Spleen (tissue), 11 donors: Measurements from ENCODE around the gene NFATC1. TPM values are rescaled to one million over a fixed set of nuclear protein-coding genes. Genes with fewer than 3 reads are reported as not detected.
A peak's percentile ranks its signal among the peaks of the same experiment; 100 is the strongest.

Experiments
- DNase-seq: peaks from one replicate; pipeline ENCODE4 v3.0.0-alpha.2; 2020
- H3K27ac ChIP-seq, 8 donors: fragments of 200-600 bp; sonication (generic) in 7 of 8; 1 replicate in 4 of 8; 2 replicates in 4 of 8; pipeline versions ENCODE4 v1.5.0 to v1.8.0; 2016 to 2021; ENCODE audit warnings: inconsistent platforms in 4 of 8, mild to moderate bottlenecking in 4 of 8, moderate library complexity in 1 of 8
- H3K27me3 ChIP-seq, 7 donors: fragments of 200-600 bp; sonication (generic) in 6 of 7; replicated peaks in 1 of 7; 1 replicate in 4 of 7; 2 replicates in 3 of 7; pipeline versions ENCODE4 v1.5.0 to v1.8.0; 2016 to 2021; ENCODE audit warnings: inconsistent platforms in 3 of 7, mild to moderate bottlenecking in 1 of 7
- H3K36me3 ChIP-seq, 6 donors: fragments of 200-600 bp; sonication (generic) in 5 of 6; 1 replicate in 4 of 6; 2 replicates in 2 of 6; pipeline versions ENCODE4 v1.5.0 to v1.8.0; 2016 to 2021; ENCODE audit warnings: inconsistent platforms in 2 of 6
- H3K4me1 ChIP-seq, 6 donors: fragments of 200-600 bp; sonication (generic) in 5 of 6; 1 replicate in 3 of 6; 2 replicates in 3 of 6; pipeline versions ENCODE4 v1.5.0 to v1.8.0; 2016 to 2021; ENCODE audit warnings: inconsistent platforms in 3 of 6
- H3K4me3 ChIP-seq, 8 donors: fragments of 200-600 bp; sonication (generic) in 7 of 8; 1 replicate in 4 of 8; 2 replicates in 4 of 8; pipeline versions ENCODE4 v1.5.0 to v1.8.0; 2016 to 2021; ENCODE audit warnings: inconsistent platforms in 4 of 8, mild to moderate bottlenecking in 4 of 8, moderate library complexity in 2 of 8
- H3K9me3 ChIP-seq, 8 donors: fragments of 200-600 bp; sonication (generic) in 7 of 8; 1 replicate in 4 of 8; 2 replicates in 4 of 8; pipeline versions ENCODE4 v1.5.0 to v1.8.0; 2016 to 2021; ENCODE audit warnings: inconsistent platforms in 4 of 8
- POLR2A ChIP-seq, 3 donors: fragments of 450-650 bp; IDR thresholded peaks; one replicate each; pipeline ENCODE4 v1.5.1; 2017; ENCODE audit warnings: antibody characterized with exemption in 3 of 3, mild to moderate bottlenecking in 1 of 3
- POLR2AphosphoS5 ChIP-seq, 3 donors: sonication (generic); formaldehyde crosslinking; IDR thresholded peaks; one replicate each; pipeline ENCODE4 v1.5.1; 2017; ENCODE audit warnings: antibody characterized with exemption in 3 of 3
- WGBS, 5 donors: extraction: QIAGEN DNeasy Blood & Tissue Kit in 3 of 5; methylation state at CpG; one replicate each; pipeline versions ENCODE4 v1.1.5 to v1.1.7; 2013 to 2018; 5-methylcytosine and 5-hydroxymethylcytosine counted together
- intact Hi-C: fragments of 100-400 bp; cut with DNase I; formaldehyde crosslinking; loops from one replicate; pipeline ENCODE4 v1.15.0; 2023; ENCODE audit warnings: low total_unique reads
- polyA plus RNA-seq, 3 donors: library from polyadenylated mRNA; stranded (reverse); fragments of 200-250 nt; gene quantifications; one replicate each; pipeline ENCODE4 v1.2.1, GENCODE V29; 2013
- total RNA-seq, 7 donors: library from RNA; depleted of rRNA in 3 of 7; stranded (reverse); fragments of >200 nt in 3 of 7; fragmentation: NEBNext Ultra II Directional in 4 of 7; extraction: Animal tissue kit (Norgen Biotek cat#: 25700) in 4 of 7; gene quantifications; one replicate each; pipeline versions ENCODE4 v1.1.0 to v1.2.1, GENCODE V29; 2016 to 2021
- TF ChIP-seq, protein P1 (sequence below), 11 experiments: fragments of 200-600 bp in 7 of 11; fragments of 450-650 bp in 4 of 11; sonication (generic) in 4 of 11; IDR thresholded peaks in 8 of 11; conservative IDR thresholded peaks in 3 of 11; 1 replicate in 7 of 11; 2 replicates in 4 of 11; pipeline versions ENCODE4 v1.4.0 to v1.8.0; 2016 to 2021; ENCODE audit warnings: antibody characterized with exemption in 11 of 11, inconsistent platforms in 4 of 11, mild to moderate bottlenecking in 1 of 11
- donor health status: healthy with polysubstance abuse.
- donor health status: DM: no; HTN: no; CAD: no; lungs with moderate emphysema.
- donor health status: DM: no; HTN: no; CAD: no.
- donor health status: Bipolar disorder and iron deficiency.
- donor health status: healthy.
- donor health status: DM: no; HTN: no; CAD: no.
- donor health status: DM: yes; HTN: yes; CAD: no.

Gene NFATC1
- total and polyA plus RNA-seq, 10 donors = 20.7 to 64.9 (median 47.4) TPM

DNA sequence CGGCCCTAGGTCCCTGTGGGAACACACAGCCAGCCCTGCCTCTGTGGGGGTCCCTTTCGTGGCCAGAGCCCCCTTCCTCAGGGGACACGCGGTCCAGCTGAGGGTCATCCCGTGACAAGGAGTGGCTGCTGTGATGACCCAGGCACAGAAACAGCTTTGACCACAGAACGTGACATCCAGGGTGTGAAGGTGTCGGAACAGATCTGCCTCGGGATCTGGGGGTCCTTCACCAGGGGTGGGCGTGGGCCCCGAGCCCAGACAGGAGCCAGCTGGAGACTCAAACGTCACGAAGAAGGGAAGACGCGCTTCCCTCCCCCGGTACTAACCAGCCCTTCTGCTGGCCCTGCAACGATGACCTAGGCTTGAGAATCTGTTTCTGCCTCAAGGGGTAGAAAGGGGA, 75.9 kb downstream of the NFATC1 start:
- no peak overlapping the region for H3K4me3 ChIP-seq
- intact Hi-C loops = no loop called here
- WGBS, 5 donors = 90 to 95% (median 92%) methylated on average over 16 of the region's 16 CpGs
- peaks cover 0 to 6% (median 0%) of the 10 kb centered on the region in 8 donors for H3K9me3 ChIP-seq
- no peak overlapping the region for H3K27ac ChIP-seq
- H3K36me3 ChIP-seq = peaks cover 0 to 96% (median 46%) of the 10 kb centered on the region in 6 donors
- no peaks in the 10 kb centered on the region for H3K27me3 ChIP-seq
- H3K4me1 ChIP-seq = peaks cover 0 to 21% (median 3%) of the 10 kb centered on the region in 6 donors
- DNase-seq = no peak
- TF ChIP-seq POLR2AphosphoS5 (IDR thresholded peaks at IDR 0.05) (no peak), POLR2A (IDR thresholded peaks at IDR 0.05) (no peak)
- TF ChIP-seq, protein P1, sequence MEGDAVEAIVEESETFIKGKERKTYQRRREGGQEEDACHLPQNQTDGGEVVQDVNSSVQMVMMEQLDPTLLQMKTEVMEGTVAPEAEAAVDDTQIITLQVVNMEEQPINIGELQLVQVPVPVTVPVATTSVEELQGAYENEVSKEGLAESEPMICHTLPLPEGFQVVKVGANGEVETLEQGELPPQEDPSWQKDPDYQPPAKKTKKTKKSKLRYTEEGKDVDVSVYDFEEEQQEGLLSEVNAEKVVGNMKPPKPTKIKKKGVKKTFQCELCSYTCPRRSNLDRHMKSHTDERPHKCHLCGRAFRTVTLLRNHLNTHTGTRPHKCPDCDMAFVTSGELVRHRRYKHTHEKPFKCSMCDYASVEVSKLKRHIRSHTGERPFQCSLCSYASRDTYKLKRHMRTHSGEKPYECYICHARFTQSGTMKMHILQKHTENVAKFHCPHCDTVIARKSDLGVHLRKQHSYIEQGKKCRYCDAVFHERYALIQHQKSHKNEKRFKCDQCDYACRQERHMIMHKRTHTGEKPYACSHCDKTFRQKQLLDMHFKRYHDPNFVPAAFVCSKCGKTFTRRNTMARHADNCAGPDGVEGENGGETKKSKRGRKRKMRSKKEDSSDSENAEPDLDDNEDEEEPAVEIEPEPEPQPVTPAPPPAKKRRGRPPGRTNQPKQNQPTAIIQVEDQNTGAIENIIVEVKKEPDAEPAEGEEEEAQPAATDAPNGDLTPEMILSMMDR (IDR thresholded peaks at IDR 0.05 in 8 of 11, conservative IDR thresholded peaks at IDR 0.05 in 3 of 11) = no peak

DNA sequence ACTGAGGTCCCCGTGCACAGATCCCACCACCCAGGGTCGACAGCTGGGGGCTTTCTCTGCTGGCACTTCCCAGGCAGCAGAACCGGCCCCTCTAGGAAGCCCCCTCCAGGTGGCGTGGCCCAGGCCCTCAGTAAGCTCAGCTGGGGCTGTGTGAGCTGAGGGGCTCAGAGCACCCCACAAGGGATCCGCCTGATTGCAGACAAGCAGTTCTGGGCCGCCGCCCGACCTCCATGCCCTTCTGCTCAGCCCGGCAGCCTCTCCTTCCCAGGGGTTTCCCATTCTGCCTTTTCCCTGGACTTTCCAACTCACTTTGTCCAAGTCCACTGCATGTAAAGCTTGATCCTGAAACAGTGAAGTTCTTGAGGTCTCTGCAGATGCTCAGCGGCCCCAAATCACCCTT, 76.4 kb downstream of the NFATC1 start:
- TF ChIP-seq POLR2A (IDR thresholded peaks at IDR 0.05) (no peak), POLR2AphosphoS5 (IDR thresholded peaks at IDR 0.05) (no peak)
- TF ChIP-seq, protein P1 (IDR thresholded peaks at IDR 0.05 in 8 of 11, conservative IDR thresholded peaks at IDR 0.05 in 3 of 11) = no peak
- Histone ChIP-seq H3K27me3 (no peaks in the 10 kb centered on the region), H3K9me3 (peaks cover 0 to 6% (median 0%) of the 10 kb centered on the region in 8 donors), H3K4me1 (peaks cover 0 to 15% (median under 1%) of the 10 kb centered on the region in 6 donors), H3K4me3 (no peak overlapping the region), H3K36me3 (peaks cover 0 to 96% (median 49%) of the 10 kb centered on the region in 6 donors), H3K27ac (no peak overlapping the region)
- intact Hi-C loops = no loop called here
- 91 to 95% (median 92%) methylated on average over 9 to 10 of the region's 10 CpGs for WGBS, 5 donors
- DNase-seq = no peak

DNA sequence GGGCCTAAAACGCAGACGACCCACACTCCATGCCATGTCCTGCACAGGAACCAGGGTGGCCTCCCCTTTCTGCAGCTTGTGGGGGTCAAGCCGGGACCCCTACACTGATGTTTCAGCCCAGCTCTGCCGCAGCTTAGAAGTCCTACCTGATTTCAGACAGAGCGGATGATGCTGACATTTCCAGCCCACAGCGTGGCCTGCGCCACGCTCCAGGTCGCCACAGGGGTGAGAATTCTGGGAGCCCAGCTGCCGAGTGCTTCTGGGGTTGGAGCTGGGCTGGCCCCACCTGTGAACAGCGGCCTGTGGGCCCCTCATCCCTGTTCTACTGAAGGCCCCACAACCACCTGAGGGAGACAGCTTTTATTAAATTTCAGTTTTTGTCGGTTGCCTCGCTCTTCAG, 77.2 kb downstream of the NFATC1 start:
- Histone ChIP-seq H3K27me3 (no peaks in the 10 kb centered on the region), H3K4me1 (peaks cover 0 to 7% (median 0%) of the 10 kb centered on the region in 6 donors), H3K36me3 (peaks cover 0 to 96% (median 46%) of the 10 kb centered on the region in 6 donors), H3K9me3 (peaks cover 0 to 6% (median 0%) of the 10 kb centered on the region in 8 donors), H3K27ac (no peak overlapping the region), H3K4me3 (no peak overlapping the region)
- WGBS, 5 donors = 96 to 97% (median 97%) methylated on average over 13 of the region's 13 CpGs
- TF ChIP-seq POLR2A (IDR thresholded peaks at IDR 0.05) (no peak), POLR2AphosphoS5 (IDR thresholded peaks at IDR 0.05) (peak in 1 of 3 donors; percentile 15)
- intact Hi-C loops = no loop called here
- no peak for DNase-seq

DNA sequence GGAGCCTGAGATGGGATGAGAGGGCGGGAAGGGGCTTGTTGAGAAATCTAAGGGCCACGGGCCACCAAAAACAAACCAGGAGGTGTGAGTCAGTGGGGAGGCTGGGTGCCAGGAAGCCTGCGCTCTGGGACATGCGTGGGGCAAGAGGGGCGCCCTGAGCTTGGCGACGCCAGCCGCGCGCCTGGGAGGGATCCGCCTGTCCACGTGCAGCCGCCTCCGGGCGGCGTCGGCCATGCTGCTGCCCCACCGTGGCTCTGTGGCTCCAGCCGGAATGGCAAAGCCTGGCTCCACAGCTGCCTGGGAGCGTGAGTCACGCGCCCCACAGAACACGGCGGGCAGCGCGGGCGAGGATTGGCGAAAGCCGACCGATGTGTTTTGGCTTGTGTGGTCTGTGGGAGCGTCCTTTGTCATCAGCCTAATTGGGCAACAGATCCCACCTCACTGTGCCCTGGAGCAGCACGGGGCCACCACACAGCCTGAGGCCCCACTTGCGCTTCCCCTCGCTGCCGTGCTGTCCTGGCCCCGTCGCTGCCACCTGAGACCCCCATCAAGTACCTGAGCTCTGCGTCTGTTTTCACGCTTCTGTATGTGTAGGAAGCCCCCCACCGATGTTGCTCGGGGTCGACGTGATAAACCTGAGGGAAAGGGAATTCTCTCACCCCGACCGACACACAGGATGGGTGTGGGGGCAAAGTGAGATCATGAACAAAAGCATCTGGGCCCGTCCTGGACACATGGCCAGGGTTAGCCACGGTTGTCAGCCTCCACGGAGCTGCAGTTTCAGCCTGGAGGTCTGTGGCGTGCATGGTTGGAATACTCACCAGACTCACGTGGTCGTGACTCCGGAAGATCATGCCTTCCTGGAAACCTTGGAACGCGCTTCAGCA, 80.5 kb downstream of the NFATC1 start:
- Histone ChIP-seq H3K4me3 (no peak overlapping the region), H3K27ac (no peak overlapping the region), H3K9me3 (peaks cover 0 to 6% (median 0%) of the 10 kb centered on the region in 8 donors), H3K4me1 (no peaks in the 10 kb centered on the region), H3K36me3 (peaks cover 3 to 96% (median 34%) of the 10 kb centered on the region in 6 donors), H3K27me3 (no peaks in the 10 kb centered on the region)
- intact Hi-C loops = no loop called here
- peak; percentile 64 for DNase-seq
- WGBS, 5 donors = 92 to 96% (median 95%) methylated on average over 42 to 54 of the region's 54 CpGs
- TF ChIP-seq POLR2AphosphoS5 (IDR thresholded peaks at IDR 0.05) = peak in 1 of 3 donors; percentile 23
- TF ChIP-seq, protein P1 (IDR thresholded peaks at IDR 0.05 in 8 of 11, conservative IDR thresholded peaks at IDR 0.05 in 3 of 11) = no peak
- no peak for TF ChIP-seq POLR2A (IDR thresholded peaks at IDR 0.05)
